Stimulated activated CD8-positive, alpha-beta memory T cell treated with anti-CD3 and anti-CD28 coated beads, Interleukin-2, amount 100 ng/mL, for 48 hours (primary cell): ENCODE measurements around the gene NHSL1.

Experiments used
- DNase-seq, 2 donors: peaks; one replicate each; pipeline ENCODE4 v3.0.0-alpha.2; 2020; ENCODE audit warnings: low read depth in 2 of 2

The NHSL1 gene

GRCh38 chr6:138372711-138373463 lies 126.4 kb downstream of the NHSL1 start:
- DNase-seq, result no peak
